Medulla oblongata (tissue), 1 donor: ENCODE results near the gene TMCC2.

ENCODE experiments used
- DNase-seq: peaks from one replicate; pipeline ENCODE4 v3.0.0-alpha.2; 2015; ENCODE audit errors: extremely low spot score

The TMCC2 gene

GRCh38 chr1:205239078-205239477, 11.3 kb downstream of the TMCC2 start:
- no peak for DNase-seq

DNA sequence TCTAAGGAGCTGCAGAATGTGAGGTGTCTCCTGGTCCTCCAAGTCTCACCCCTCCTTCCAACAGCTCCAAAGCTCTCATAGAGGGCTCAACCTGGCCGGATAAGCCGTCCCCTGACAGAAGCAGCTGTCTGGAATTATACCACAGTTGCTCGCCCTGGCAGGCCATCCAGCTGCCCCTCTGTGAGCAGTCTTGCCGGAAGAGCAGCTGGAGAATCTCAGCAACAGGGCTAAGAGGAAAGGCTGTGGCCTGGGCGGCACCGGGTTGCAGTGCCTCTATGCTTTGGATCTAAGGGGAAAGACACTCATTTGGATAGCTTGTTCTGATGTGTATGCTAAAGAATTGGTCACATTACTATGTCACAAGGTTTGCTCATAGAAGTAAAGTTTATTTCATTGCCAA, 12.4 kb downstream of the TMCC2 start:
- DNase-seq: no peak

- DNase-seq: no peak
Measured at GRCh38 chr1:205240569-205240968, 12.8 kb downstream of the TMCC2 start.

GRCh38 chr1:205241366-205242030, 13.8 kb downstream of the TMCC2 start:
- DNase-seq: no peak

- DNase-seq: no peak
Measured at GRCh38 chr1:205243350-205244191, 15.8 kb downstream of the TMCC2 start.

DNA sequence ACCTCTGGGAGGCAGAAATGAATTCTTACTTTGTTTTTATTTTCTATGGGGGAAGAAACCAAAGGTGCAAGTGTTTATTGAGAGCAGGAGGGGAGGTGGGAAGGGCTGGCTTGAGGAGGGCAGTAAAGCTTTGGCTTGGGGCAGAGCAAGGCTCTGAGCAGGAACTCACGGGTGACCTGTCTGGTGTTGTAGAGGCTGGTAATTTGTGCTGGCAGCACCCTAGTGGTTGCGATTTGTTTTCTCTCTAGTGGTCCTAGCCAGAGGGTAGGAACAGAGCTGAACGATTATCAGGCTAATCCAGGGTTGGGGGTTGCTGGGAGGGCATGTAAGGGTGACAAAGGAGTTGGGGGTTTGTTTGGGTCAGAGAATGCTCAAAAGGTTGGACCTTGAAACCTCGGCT, 16.6 kb downstream of the TMCC2 start:
- no peak for DNase-seq

GRCh38 chr1:205245096-205245495, 17.4 kb downstream of the TMCC2 start:
- no peak for DNase-seq

GRCh38 chr1:205246351-205247119, 18.8 kb downstream of the TMCC2 start:
- no peak for DNase-seq

DNA sequence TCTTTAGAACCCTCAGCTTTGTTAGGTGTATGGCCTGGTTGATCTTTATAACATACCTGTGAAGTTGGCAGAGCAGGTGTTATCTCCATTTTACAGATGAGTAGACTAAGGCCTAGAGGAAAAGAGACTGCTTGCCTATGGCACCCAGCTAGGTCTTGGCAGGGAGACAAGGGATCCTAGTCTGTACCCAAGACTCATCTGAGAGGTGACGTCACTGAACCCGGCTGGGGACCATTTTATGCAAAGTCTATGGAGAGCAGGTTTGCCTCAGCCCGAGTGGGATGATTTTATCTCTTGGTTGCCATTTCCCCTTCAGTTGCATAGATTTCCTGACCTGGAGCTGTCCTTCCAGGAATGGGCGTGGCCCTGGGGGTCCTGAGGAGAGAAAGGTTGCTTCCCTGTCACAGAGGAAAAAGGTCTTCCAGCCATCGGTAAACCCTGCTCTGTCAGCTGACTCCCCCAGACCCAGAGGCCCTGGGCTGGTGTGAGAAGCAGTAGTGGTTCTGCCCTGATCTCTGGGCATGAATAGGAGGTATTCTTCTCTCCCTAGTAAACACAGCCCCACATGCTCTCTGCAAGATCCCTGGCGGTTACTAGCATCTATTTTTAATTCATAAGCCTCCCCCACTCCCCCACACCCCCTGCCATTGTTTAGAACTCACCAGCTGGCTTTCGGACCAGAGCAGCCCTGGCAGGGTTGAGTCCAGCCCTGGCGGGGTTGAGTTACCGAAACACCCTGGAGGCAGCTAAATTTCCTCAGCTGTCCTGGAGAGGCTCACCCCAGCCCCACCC, 19.6 kb downstream of the TMCC2 start:
- DNase-seq: peak; percentile 95

GRCh38 chr1:205248793-205249601, 21.3 kb downstream of the TMCC2 start:
- DNase-seq: peak; percentile 84

DNA sequence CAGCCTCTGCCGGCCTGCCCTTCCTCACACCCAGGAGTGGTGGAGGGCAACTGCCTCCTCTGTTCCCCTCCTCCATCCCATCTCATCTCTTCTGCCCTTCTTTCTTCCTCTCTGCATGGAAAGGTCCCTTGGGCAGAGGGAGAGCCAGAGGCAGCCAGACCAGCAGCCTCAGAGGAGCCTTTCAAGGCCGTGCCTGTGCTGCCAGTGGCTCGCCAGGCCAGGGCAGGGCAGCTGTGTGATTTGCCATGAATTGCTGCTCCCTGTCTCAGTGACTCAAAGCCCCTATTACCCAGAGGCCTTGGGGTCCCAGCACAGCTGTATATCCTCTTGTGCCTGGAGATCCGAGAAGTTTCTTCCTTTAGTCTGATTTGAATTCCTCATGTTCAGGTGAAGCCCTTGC, 21.9 kb downstream of the TMCC2 start:
- DNase-seq: no peak

DNA sequence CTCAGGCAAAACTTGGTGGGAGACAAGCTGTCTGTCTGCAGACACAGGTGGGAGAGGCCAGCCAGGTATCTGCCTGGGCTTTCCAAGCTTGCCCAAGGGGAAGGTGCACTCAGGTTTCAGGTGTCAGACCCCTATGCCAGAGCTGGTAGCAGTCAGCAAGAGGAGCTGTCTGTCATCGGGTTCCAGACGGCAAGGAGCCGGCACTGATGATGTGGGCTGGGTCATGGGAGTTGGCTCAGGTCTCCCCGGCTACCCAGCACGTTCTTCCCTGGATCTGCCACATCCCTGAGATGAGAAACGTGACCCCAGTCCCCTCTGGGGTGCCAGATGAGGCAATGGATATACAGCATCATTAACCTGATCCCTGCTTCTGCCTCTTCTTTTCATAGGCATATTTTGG, 23.0 kb downstream of the TMCC2 start:
- no peak for DNase-seq

- no peak for DNase-seq
Measured at GRCh38 chr1:205251576-205251975, 23.8 kb downstream of the TMCC2 start.

DNA sequence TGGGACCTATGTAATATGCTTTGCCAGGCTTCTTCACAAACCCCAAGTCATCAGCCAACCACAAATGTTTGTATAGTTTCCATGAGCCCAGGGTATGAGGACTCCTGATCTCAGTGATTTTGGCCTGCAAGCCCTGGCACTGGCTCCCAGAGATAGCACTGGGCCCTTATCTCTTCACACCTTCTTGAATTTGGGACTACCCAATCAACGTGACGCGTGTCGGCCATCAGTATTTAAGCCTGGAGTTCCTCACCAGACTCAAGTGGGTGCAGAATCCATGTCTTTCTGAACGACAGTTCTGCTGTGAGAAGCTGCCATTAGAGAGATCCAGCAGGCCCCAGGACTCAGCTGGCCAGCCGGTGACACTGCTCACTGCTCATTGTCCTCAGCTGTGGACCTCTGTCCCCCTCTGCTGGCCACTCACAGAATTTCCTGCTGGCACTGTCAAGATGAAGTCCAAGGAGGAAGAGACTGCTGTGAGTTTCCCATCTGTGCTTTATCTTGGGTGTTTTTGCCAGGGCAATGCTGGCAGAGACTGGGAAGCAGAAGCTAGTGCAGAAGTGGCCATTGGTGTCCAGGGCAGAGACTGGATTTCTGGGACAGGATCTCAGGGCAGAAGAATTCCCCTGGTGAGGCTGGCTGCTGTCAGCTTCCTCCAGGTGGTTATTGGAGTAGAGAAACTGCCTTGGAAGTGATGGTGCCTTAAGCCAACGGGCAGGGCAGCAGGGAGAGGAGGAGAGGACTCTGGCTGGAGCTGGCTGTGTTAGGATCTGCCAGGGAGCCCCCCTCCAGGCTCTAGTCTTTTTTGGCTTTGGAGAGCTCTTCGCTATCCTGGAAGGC, 28.4 kb downstream of the TMCC2 start:
- peak; percentile 98 for DNase-seq

DNA sequence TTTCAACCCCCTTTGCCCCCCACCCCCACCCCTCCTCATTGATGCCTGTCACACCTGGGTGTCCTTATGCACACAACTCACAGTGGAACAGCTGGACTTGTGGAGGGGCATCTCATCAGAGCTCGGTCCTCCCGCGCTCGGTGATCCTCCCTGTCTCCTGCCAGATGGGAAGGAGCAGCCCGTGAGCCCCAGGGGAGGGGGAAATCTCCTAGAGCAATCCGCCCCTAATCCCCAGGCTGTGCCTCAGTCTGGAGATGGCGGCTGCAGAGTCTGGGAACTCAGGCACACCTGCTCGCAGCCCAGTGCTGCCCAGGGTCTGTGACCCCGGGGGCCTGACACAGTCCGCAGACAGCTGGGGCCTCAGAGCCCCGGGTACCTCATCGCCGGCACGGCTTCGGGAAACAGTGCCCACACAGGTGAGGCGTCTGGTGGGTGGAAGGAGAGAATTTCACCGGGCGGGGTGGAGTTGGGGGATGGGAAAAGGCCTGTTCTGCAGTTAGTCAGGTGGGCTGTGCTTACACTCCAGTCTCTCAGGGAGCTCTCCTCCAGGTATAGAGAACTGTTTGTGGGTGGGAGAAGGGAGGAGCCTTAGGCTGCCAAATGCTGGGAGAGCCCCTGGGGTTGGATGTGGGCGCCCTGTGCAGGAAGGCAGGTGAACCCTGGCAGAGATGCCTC, 29.3 kb downstream of the TMCC2 start:
- DNase-seq: no peak

GRCh38 chr1:205257735-205258134, 30.0 kb downstream of the TMCC2 start:
- DNase-seq: peak; percentile 67

DNA sequence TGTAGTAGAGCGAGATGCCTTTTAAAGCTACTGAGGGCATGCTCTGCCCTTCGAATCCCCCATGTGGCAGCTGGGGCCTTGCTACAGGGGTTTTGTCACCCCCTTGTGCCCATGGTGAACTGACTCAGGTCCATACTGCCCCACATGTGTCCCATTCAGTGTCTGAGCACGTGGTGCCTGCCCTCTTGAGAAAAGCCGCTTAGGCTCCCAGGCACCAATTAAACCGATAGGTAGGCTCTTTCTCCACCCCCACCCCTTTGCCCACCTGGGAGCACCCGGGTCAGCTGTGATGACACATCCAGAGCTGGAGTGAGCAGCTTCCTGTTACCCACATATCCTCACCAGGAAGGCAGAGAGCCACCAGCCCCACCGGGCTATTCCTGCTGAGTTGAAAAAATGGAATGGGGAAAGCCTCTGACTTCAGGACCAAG, 30.5 kb downstream of the TMCC2 start:
- no peak for DNase-seq

GRCh38 chr1:205258719-205259118, 31.0 kb downstream of the TMCC2 start:
- DNase-seq: peak; percentile 86

DNA sequence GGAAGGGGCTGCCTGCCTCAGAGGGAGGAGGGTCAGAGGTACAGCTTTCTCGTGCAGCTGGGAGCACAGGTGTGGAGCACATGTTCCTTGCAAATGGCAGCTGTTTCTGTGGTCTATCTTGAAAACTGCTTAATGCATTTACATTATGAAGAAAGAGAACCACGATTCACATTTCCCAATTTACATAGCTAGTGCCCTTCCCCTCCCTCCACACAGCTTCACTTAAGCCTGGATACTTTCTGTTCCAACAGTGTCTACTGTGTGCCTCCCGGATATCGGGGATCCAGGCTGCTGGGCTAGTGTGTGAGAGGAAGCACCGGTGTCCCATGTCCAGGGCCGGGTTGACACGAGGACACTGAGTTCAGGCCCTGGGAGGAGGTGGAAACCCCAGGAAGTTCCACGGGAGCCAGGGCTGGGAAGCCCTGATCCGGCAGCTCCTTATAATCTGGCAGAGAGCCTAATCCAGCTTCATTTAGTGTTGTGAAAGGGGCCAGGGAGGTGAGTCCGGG, 31.6 kb downstream of the TMCC2 start:
- no peak for DNase-seq
